HepG2 (cell line): ENCODE data around the gene MXD1. TPM values are rescaled to one million over a fixed set of nuclear protein-coding genes. Genes with fewer than 3 reads are reported as not detected.

Experiments used
- ATAC-seq: fragments of 200-7000 bp; cut with Tn5 transposase; 3 replicates; pipeline ENCODE4 v1.9.1; 2020; ENCODE audit warnings: mild to moderate bottlenecking, moderate library complexity
- BruUV-seq: library from RNA; stranded (reverse); fragments of 400-500 nt; replicated peaks from 2 replicates; lab custom pipeline; 2021; lab: Mats Ljungman, UMichigan
- CTCF ChIA-PET: fragments of 300-600 bp; formaldehyde crosslinking; extraction: SDS; loops from one replicate; lab custom pipeline; 2021; ENCODE audit warnings: low total read pairs, inconsistent platforms, low intra/inter-chr PET ratio; lab: Yijun Ruan, JAX
- POLR2A ChIA-PET: fragments of 350-600 bp; sonication (Branson Sonifier 250); formaldehyde crosslinking; loops from one replicate; lab custom pipeline; 2020; ENCODE audit warnings: antibody characterized with exemption, inconsistent platforms; lab: Yijun Ruan, JAX
- DNase-seq: peaks from one replicate; pipeline ENCODE4 v3.0.0-alpha.2; 2015; ENCODE audit warnings: low spot score
- FAIRE-seq: peaks from 3 replicates; lab custom pipeline; 2011; peaks lifted over from hg19 to GRCh38; lab: Jason Lieb, UNC
- H2AFZ ChIP-seq: one replicate; pipeline ENCODE4 v1.6.1; 2011; ENCODE audit warnings: low read length, inconsistent platforms
- H3K27ac ChIP-seq: fragments of 300-600 bp; 3 replicates; pipeline ENCODE4 v1.8.0; 2011; ENCODE audit warnings: mixed run types, mild to moderate bottlenecking, mixed read lengths, low read length, inconsistent platforms; ENCODE audit not compliant: insufficient read depth; ENCODE audit errors: extremely low read length
- H3K27me3 ChIP-seq, 2 experiments: fragments of 200-600 bp in 1 of 2; 2 replicates in 1 of 2; 3 replicates in 1 of 2; pipeline versions ENCODE4 v1.6.0 to v1.8.0; 2011; ENCODE audit warnings: low read length in 2 of 2, mild to moderate bottlenecking in 2 of 2, moderate library complexity in 2 of 2, inconsistent platforms in 1 of 2; ENCODE audit not compliant: insufficient read depth in 2 of 2, control insufficient read depth in 1 of 2
- H3K36me3 ChIP-seq, 2 experiments: fragments of 200-600 bp in 1 of 2; replicated peaks in 1 of 2; 2 replicates in 1 of 2; 3 replicates in 1 of 2; pipeline versions ENCODE4 v1.5.1 to v1.8.0; 2011; ENCODE audit warnings: low read length in 2 of 2, inconsistent platforms in 1 of 2; ENCODE audit not compliant: insufficient read depth in 2 of 2, control insufficient read depth in 1 of 2
- H3K4me1 ChIP-seq: 2 replicates; pipeline ENCODE4 v1.5.1; 2012; ENCODE audit warnings: low read length, inconsistent platforms; ENCODE audit not compliant: insufficient read depth
- H3K4me2 ChIP-seq: 2 replicates; pipeline ENCODE4 v1.6.0; 2011; ENCODE audit warnings: low read depth, low read length, inconsistent platforms
- H3K4me3 ChIP-seq, 3 experiments: fragments of 200-600 bp in 1 of 3; sonication (generic), shearing (Covaris generic) in 1 of 3; replicated peaks in 1 of 3; 2 replicates each; pipeline ENCODE4 v1.5.1; 2011 to 2016; ENCODE audit warnings: low read length in 3 of 3, inconsistent platforms in 2 of 3, low read depth in 2 of 3, mild to moderate bottlenecking in 2 of 3, control low read depth in 1 of 3, mixed read lengths in 1 of 3; ENCODE audit not compliant: insufficient read depth in 1 of 3
- H3K79me2 ChIP-seq: one replicate; pipeline ENCODE4 v1.6.1; 2011; ENCODE audit warnings: low read length, inconsistent platforms; ENCODE audit not compliant: insufficient read depth
- H3K9ac ChIP-seq: 2 replicates; pipeline ENCODE4 v1.6.0; 2011; ENCODE audit warnings: mild to moderate bottlenecking, low read depth, low read length, inconsistent platforms; ENCODE audit not compliant: insufficient read depth
- H3K9me3 ChIP-seq: 2 replicates; pipeline ENCODE4 v1.5.1; 2012; ENCODE audit warnings: mild to moderate bottlenecking, low read length
- H4K20me1 ChIP-seq: 2 replicates; pipeline ENCODE4 v1.6.0; 2011; ENCODE audit warnings: inconsistent platforms, mild to moderate bottlenecking, low read length, moderate library complexity; ENCODE audit not compliant: insufficient read depth
- FOXK2 ChIP-seq: fragments of 450-650 bp; IDR thresholded peaks from 2 replicates; pipeline ENCODE4 v1.6.1; 2016
- HOXA9 ChIP-seq: sonication (generic); formaldehyde crosslinking; IDR thresholded peaks from 2 replicates; pipeline ENCODE4 v1.8.1; 2022; ENCODE audit warnings: missing genetic modification reagents, mild to moderate bottlenecking, moderate library complexity, borderline replicate concordance
- SRY ChIP-seq: sonication (generic); formaldehyde crosslinking; IDR thresholded peaks from 2 replicates; pipeline ENCODE4 v1.8.0; 2022; ENCODE audit warnings: mild to moderate bottlenecking, missing genetic modification reagents
- TBP ChIP-seq: sonication (generic); formaldehyde crosslinking; IDR thresholded peaks from 2 replicates; pipeline ENCODE4 v1.5.0; 2020; ENCODE audit warnings: missing genetic modification reagents
- ZNF263 ChIP-seq: sonication (generic); formaldehyde crosslinking; IDR thresholded peaks from 2 replicates; pipeline ENCODE4 v1.4.0; 2020; ENCODE audit warnings: missing genetic modification reagents
- ZNF484 ChIP-seq: sonication (generic); formaldehyde crosslinking; IDR thresholded peaks from 2 replicates; pipeline ENCODE4 v1.5.1; 2020; ENCODE audit warnings: mild to moderate bottlenecking, low read depth, missing genetic modification reagents, borderline replicate concordance
- ZNF510 ChIP-seq: sonication (generic); formaldehyde crosslinking; IDR thresholded peaks from 2 replicates; pipeline ENCODE4 v1.4.0; 2020; ENCODE audit warnings: low read depth, mild to moderate bottlenecking, missing genetic modification reagents
- ZSCAN30 ChIP-seq: sonication (generic); formaldehyde crosslinking; IDR thresholded peaks from 2 replicates; pipeline ENCODE4 v1.5.0; 2020; ENCODE audit warnings: mild to moderate bottlenecking, missing genetic modification reagents
- WGBS: methylation state at CpG from one replicate; pipeline ENCODE4 v1.1.6; 2017; ENCODE audit warnings: low lambda C conversion rate; 5-methylcytosine and 5-hydroxymethylcytosine counted together
- in situ Hi-C: cut with HindIII; loops from 2 replicates; pipeline ENCODE4 v1.10.0; 2017; ENCODE audit warnings: low pct_unique_long_range_greater_than_20kb; ENCODE audit not compliant: extremely low pct_ligation_motif_present
- intact Hi-C: fragments of 100-400 bp; cut with micrococcal nuclease; formaldehyde crosslinking; loops from one replicate; pipeline ENCODE4 v1.10.0; 2022; ENCODE audit not compliant: unreplicated experiment
- polyA plus RNA-seq, 8 experiments: library from polyadenylated mRNA; depleted of rRNA in 3 of 8; stranded (reverse) in 7 of 8; unstranded in 1 of 8; fragments of >200 nt; fragmentation: Illumina TruSeq in 4 of 8; extraction: Trizol in 4 of 8; gene quantifications; 2 replicates each; pipeline versions ENCODE4 v1.2.1 to v1.2.3, GENCODE V29; 2011 to 2016; ENCODE audit warnings: low read depth in 4 of 8, missing spikeins in 1 of 8, mixed read lengths in 1 of 8; ENCODE audit not compliant: insufficient read depth in 1 of 8
- total RNA-seq, 5 experiments: library from RNA; depleted of rRNA; stranded (reverse); fragments of >200 nt; fragmentation: Illumina TruSeq; extraction: Trizol; gene quantifications; 2 replicates each; pipeline ENCODE4 v1.2.3, GENCODE V29; 2016; ENCODE audit warnings: low read depth in 1 of 5
- TF ChIP-seq, protein P1 (sequence below): sonication (generic); formaldehyde crosslinking; IDR thresholded peaks from 2 replicates; pipeline ENCODE4 v1.8.0; 2022; ENCODE audit warnings: mild to moderate bottlenecking, missing genetic modification reagents, moderate library complexity
- TF ChIP-seq, protein P2 (sequence below): sonication (generic); formaldehyde crosslinking; IDR thresholded peaks from 2 replicates; pipeline ENCODE4 v1.4.0; 2020; ENCODE audit warnings: missing genetic modification reagents; ENCODE audit errors: not compliant biosample characterization
- TF ChIP-seq, protein P3 (sequence below): sonication (generic); formaldehyde crosslinking; IDR thresholded peaks from 2 replicates; pipeline ENCODE4 v1.5.0; 2020; ENCODE audit warnings: missing genetic modification reagents

The MXD1 gene
- total and polyA plus RNA-seq, 2 of the 13 experiments (the other 11 are each of a cell fraction or from before 2014, with no cell fraction given), result 6.4 to 14.9 TPM

DNA sequence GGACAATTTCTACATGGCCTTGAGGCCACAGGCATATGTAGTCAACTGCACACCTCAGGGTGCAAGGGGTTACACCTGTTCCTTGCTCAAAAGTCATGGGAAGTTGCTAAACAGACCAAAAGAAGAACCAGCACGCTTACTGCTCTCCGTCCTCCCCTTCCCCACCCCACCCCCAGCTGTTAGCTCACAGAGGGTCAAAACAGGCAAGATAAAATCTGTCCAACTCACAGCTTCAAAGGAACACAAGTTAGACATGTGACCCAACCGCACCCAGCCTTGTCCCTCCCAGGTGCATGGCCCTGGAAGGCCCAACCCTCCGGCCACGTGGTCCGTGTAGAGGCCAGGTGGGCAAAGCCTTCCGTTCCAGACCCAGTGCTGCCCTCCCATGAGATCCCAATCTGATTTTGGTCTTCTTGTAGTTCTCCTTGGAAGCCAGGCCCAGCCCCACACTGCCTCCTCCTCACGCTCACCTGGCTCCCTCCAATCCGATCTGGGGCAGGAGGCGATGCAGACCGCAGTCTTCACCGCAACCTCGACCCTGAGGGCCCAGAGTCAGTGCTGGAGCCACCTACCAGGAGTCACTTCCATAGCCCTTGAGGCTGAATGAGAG is 61.0 kb downstream of the MXD1 start (continued):
- TF ChIP-seq, protein P1, sequence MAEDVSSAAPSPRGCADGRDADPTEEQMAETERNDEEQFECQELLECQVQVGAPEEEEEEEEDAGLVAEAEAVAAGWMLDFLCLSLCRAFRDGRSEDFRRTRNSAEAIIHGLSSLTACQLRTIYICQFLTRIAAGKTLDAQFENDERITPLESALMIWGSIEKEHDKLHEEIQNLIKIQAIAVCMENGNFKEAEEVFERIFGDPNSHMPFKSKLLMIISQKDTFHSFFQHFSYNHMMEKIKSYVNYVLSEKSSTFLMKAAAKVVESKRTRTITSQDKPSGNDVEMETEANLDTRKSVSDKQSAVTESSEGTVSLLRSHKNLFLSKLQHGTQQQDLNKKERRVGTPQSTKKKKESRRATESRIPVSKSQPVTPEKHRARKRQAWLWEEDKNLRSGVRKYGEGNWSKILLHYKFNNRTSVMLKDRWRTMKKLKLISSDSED, result no peak
- TF ChIP-seq HOXA9 (CRISPR knock-in tag) (no peak), ZNF484 (CRISPR knock-in tag) (no peak), ZNF263 (CRISPR knock-in tag) (peak; percentile 97), FOXK2 (no peak)
- TF ChIP-seq, protein P2, sequence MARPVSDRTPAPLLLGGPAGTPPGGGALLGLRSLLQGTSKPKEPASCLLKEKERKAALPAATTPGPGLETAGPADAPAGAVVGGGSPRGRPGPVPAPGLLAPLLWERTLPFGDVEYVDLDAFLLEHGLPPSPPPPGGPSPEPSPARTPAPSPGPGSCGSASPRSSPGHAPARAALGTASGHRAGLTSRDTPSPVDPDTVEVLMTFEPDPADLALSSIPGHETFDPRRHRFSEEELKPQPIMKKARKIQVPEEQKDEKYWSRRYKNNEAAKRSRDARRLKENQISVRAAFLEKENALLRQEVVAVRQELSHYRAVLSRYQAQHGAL, result no peak

DNA sequence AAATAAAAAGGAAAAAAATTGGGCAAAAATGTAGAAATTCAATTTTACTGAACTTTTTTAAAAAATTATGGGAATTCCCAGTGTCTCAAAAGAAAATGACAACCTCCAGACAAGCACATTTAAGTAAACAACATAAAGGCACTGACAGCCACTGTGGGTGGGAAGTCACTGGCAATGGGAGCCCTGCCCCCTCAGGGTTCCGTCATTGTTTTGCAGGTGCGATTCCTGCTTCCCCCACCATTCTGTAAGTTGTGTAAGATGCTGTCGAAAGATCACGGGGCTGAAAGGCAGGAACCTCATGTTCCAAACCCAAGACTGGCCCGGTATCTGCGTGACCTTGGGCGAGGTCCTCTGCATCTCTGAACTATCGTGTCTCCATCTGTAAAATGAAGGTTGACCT is 62.3 kb downstream of the MXD1 start:
- H3K27ac ChIP-seq, result no peak overlapping the region
- no peaks in the 10 kb centered on the region for H3K27me3 ChIP-seq
- H3K4me2 ChIP-seq, result no peak overlapping the region
- peaks cover 54% of the 10 kb centered on the region for H3K4me1 ChIP-seq
- POLR2A ChIA-PET, result no interaction called here
- no peaks in the 10 kb centered on the region for H3K79me2 ChIP-seq
- no peak for ATAC-seq
- intact Hi-C loops, result no loop called here
- no peak overlapping the region for H3K4me3 ChIP-seq
- CTCF ChIA-PET, result no interaction called here
- in situ Hi-C loops, result no loop called here
- no TSS peak for BruUV-seq
- no peaks in the 10 kb centered on the region for H3K36me3 ChIP-seq
- no peak overlapping the region for H2AFZ ChIP-seq
- FAIRE-seq, result no peak
- no peaks in the 10 kb centered on the region for H4K20me1 ChIP-seq
- no peak for DNase-seq
- TF ChIP-seq, protein P3, sequence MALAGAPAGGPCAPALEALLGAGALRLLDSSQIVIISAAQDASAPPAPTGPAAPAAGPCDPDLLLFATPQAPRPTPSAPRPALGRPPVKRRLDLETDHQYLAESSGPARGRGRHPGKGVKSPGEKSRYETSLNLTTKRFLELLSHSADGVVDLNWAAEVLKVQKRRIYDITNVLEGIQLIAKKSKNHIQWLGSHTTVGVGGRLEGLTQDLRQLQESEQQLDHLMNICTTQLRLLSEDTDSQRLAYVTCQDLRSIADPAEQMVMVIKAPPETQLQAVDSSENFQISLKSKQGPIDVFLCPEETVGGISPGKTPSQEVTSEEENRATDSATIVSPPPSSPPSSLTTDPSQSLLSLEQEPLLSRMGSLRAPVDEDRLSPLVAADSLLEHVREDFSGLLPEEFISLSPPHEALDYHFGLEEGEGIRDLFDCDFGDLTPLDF, result no peak
- TF ChIP-seq ZSCAN30, result no peak
- no peak for TF ChIP-seq SRY (CRISPR knock-in tag)
- no peak for TF ChIP-seq TBP
- TF ChIP-seq ZNF510 (CRISPR knock-in tag), result no peak
- no peaks in the 10 kb centered on the region for H3K9me3 ChIP-seq
- WGBS, result 94% methylated on average over 8 of the region's 8 CpGs
- H3K9ac ChIP-seq, result no peak overlapping the region
